H1 (cell line): ENCODE data around the gene ALDH1A2. TPM values are rescaled to one million over a fixed set of nuclear protein-coding genes. Genes with fewer than 3 reads are reported as not detected.

Source experiments
- CHD7 ChIP-seq: fragments of 300-600 bp; sonication (generic); IDR thresholded peaks from 2 replicates; pipeline ENCODE4 v1.7.1; 2012; ENCODE audit warnings: low read length, moderate library complexity, mild to moderate bottlenecking, inconsistent platforms; ENCODE audit not compliant: insufficient replicate concordance
- polyA plus RNA-seq, 7 experiments: library from polyadenylated mRNA; depleted of rRNA in 3 of 7; stranded (reverse) in 5 of 7; unstranded in 2 of 7; fragments of >200 nt in 5 of 7; fragments of 200-250 nt in 2 of 7; gene quantifications; 1 replicate in 5 of 7; 2 replicates in 1 of 7; 4 replicates in 1 of 7; pipeline versions ENCODE4 v1.2.1 to v1.2.3, GENCODE V29; 2011 to 2013; ENCODE audit warnings: missing spikeins in 2 of 7, mixed read lengths in 2 of 7
- total RNA-seq: library from RNA; stranded (reverse); fragmentation: NEBNext Ultra II Directional; extraction: Animal tissue kit (Norgen Biotek cat#: 25700); gene quantifications from 2 replicates; pipeline ENCODE4 v1.2.1, GENCODE V29; 2021

Gene ALDH1A2
- total and polyA plus RNA-seq, 2 of the 8 experiments (the other 6 are each of a cell fraction or from before 2014, with no cell fraction given) = 0.06 to 0.24 TPM

GRCh38 chr15:58081456-58081855 is 15.9 kb upstream of the ALDH1A2 start (continued):
- TF ChIP-seq CHD7 = no peak
